HepG2 (cell line): ENCODE data around the gene JOSD1. TPM values are rescaled to one million over a fixed set of nuclear protein-coding genes. Genes with fewer than 3 reads are reported as not detected.
A peak's percentile ranks its signal among the peaks of the same experiment; 100 is the strongest.

Experiments
- AGO1 ChIP-seq: fragments of 200-400 bp; formaldehyde crosslinking; IDR thresholded peaks from 2 replicates; pipeline ENCODE4 v1.6.1; 2017; ENCODE audit warnings: mild to moderate bottlenecking, low read depth, low read length, moderate library complexity; ENCODE audit not compliant: poor library complexity, severe bottlenecking
- AGO2 ChIP-seq: fragments of 200-400 bp; formaldehyde crosslinking; optimal IDR thresholded peaks from 2 replicates; pipeline ENCODE3; 2017; ENCODE audit warnings: mild to moderate bottlenecking, low read depth, low read length, moderate library complexity
- CREB1 ChIP-seq, 2 experiments: fragments of 450-650 bp in 1 of 2; IDR thresholded peaks; 2 replicates each; pipeline ENCODE4 v1.6.1; 2016 to 2017; ENCODE audit warnings: control low read depth in 1 of 2, mild to moderate bottlenecking in 1 of 2, missing compliant biosample characterization in 1 of 2, missing genetic modification characterization in 1 of 2
- HNRNPL ChIP-seq: fragments of 200-400 bp; formaldehyde crosslinking; IDR thresholded peaks from 2 replicates; pipeline ENCODE4 v1.6.1; 2017; ENCODE audit warnings: mild to moderate bottlenecking, low read depth, low read length
- MAFK ChIP-seq, 2 experiments: IDR thresholded peaks in 1 of 2; conservative IDR thresholded peaks in 1 of 2; 2 replicates each; pipeline ENCODE4 v1.6.1; 2011; ENCODE audit warnings: improper control_type of control experiment in 2 of 2, low read length in 2 of 2
- NRL ChIP-seq: sonication (generic); formaldehyde crosslinking; IDR thresholded peaks from 2 replicates; pipeline ENCODE4 v1.5.0; 2020; ENCODE audit warnings: missing genetic modification reagents, mild to moderate bottlenecking, moderate library complexity, borderline replicate concordance
- POLR2A ChIP-seq, 2 experiments: IDR thresholded peaks; 2 replicates each; pipeline ENCODE4 v1.6.1; 2011; ENCODE audit warnings: low read depth in 2 of 2, low read length in 2 of 2, mild to moderate bottlenecking in 1 of 2, moderate library complexity in 1 of 2; ENCODE audit not compliant: insufficient read depth in 1 of 2
- POLR2AphosphoS2 ChIP-seq: IDR thresholded peaks from 2 replicates; pipeline ENCODE4 v1.6.1; 2011; ENCODE audit warnings: low read depth, low read length, improper control_type of control experiment
- RBFOX2 ChIP-seq: fragments of 200-400 bp; formaldehyde crosslinking; IDR thresholded peaks from 2 replicates; pipeline ENCODE4 v1.6.1; 2017; ENCODE audit warnings: low read depth, mild to moderate bottlenecking, low read length
- SP4 ChIP-seq: sonication (generic); formaldehyde crosslinking; IDR thresholded peaks from 2 replicates; pipeline ENCODE4 v1.8.1; 2023; ENCODE audit warnings: mild to moderate bottlenecking, missing genetic modification reagents
- TP53 ChIP-seq: sonication (generic); formaldehyde crosslinking; conservative IDR thresholded peaks from 2 replicates; pipeline ENCODE4 v1.4.0; 2020; ENCODE audit warnings: missing genetic modification reagents
- U2AF2 ChIP-seq: fragments of 200-400 bp; formaldehyde crosslinking; IDR thresholded peaks from 2 replicates; pipeline ENCODE4 v1.6.1; 2017; ENCODE audit warnings: low read depth, mild to moderate bottlenecking, low read length
- ZKSCAN5 ChIP-seq: sonication (generic); formaldehyde crosslinking; IDR thresholded peaks from 2 replicates; pipeline ENCODE4 v1.5.1; 2020; ENCODE audit warnings: mild to moderate bottlenecking, missing genetic modification reagents
- ZNF230 ChIP-seq: sonication (generic); formaldehyde crosslinking; IDR thresholded peaks from 2 replicates; pipeline ENCODE4 v1.4.0; 2020; ENCODE audit warnings: mild to moderate bottlenecking, missing genetic modification reagents
- ZNF615 ChIP-seq: sonication (generic); formaldehyde crosslinking; IDR thresholded peaks from 2 replicates; pipeline ENCODE4 v1.5.0; 2020; ENCODE audit warnings: mild to moderate bottlenecking, missing genetic modification reagents, borderline replicate concordance
- polyA plus RNA-seq, 8 experiments: library from polyadenylated mRNA; depleted of rRNA in 3 of 8; stranded (reverse) in 7 of 8; unstranded in 1 of 8; fragments of >200 nt; fragmentation: Illumina TruSeq in 4 of 8; extraction: Trizol in 4 of 8; gene quantifications; 2 replicates each; pipeline versions ENCODE4 v1.2.1 to v1.2.3, GENCODE V29; 2011 to 2016; ENCODE audit warnings: low read depth in 4 of 8, missing spikeins in 1 of 8, mixed read lengths in 1 of 8; ENCODE audit not compliant: insufficient read depth in 1 of 8
- total RNA-seq, 5 experiments: library from RNA; depleted of rRNA; stranded (reverse); fragments of >200 nt; fragmentation: Illumina TruSeq; extraction: Trizol; gene quantifications; 2 replicates each; pipeline ENCODE4 v1.2.3, GENCODE V29; 2016; ENCODE audit warnings: low read depth in 1 of 5
- TF ChIP-seq, protein P1 (sequence below): IDR thresholded peaks from 2 replicates; pipeline ENCODE4 v1.6.1; 2016
- TF ChIP-seq, protein P2 (sequence below): sonication (generic); formaldehyde crosslinking; IDR thresholded peaks from 2 replicates; pipeline ENCODE4 v1.5.0; 2020; ENCODE audit warnings: mild to moderate bottlenecking, missing genetic modification reagents
- TF ChIP-seq, protein P3 (sequence below): sonication (generic); formaldehyde crosslinking; IDR thresholded peaks from 2 replicates; pipeline ENCODE4 v1.5.0; 2020; ENCODE audit warnings: mild to moderate bottlenecking, missing genetic modification reagents
- TF ChIP-seq, protein P4 (sequence below): sonication (generic); formaldehyde crosslinking; IDR thresholded peaks from 2 replicates; pipeline ENCODE4 v1.4.0; 2020; ENCODE audit warnings: missing genetic modification reagents, mild to moderate bottlenecking, borderline replicate concordance
- TF ChIP-seq, protein P5 (sequence below): sonication (generic); formaldehyde crosslinking; IDR thresholded peaks from 2 replicates; pipeline ENCODE4 v1.4.0; 2020; ENCODE audit warnings: missing genetic modification reagents

JOSD1 gene
- total and polyA plus RNA-seq, 2 of the 13 experiments (the other 11 are each of a cell fraction or from before 2014, with no cell fraction given) = 31.7 to 38.4 TPM

DNA sequence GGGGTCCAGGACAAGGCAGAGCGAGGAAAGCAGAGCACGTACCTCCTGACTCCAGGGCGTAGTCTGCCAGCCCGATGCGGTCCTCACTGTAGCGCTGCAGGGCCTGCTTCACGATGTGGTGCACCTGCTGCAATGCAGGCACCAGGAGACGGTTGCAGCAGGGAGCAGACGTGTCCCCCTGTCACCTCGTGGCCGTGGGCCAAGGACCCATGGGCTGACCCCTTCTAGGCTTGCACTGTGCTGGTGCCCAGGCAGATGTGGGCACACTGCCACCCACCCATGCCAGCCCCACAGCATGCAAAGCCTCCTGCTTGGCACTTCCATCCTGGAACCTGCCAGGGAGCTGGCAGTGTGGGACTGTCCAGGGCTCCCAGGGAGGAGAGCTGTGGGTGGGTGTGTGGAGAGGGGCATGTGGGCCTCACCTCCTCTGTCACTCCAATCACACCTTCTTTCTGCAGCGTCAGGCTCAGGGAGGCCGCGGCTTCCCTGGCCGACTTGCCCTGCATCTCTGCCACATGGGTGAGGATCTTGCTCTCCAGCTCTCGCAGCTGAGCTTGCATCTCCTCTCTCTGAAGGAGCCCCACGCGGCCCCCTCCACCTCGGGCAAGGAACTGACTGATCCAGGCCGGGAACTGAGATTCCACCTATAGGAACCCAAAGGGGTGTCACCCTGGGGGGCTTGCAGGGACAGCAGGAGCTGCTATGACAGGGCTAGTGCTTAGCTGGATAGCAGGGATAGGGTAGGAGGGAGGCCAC lies 38.7 kb upstream of the JOSD1 start (continued):
- TF ChIP-seq NRL (CRISPR knock-in tag) (no peak), TP53 (CRISPR knock-in tag) (no peak), AGO2 (peak; percentile 12), ZKSCAN5 (CRISPR knock-in tag) (no peak), AGO1 (peak; percentile 63), ZNF230 (CRISPR knock-in tag) (no peak), ZNF615 (CRISPR knock-in tag) (no peak), SP4 (no peak), POLR2A (IDR thresholded peaks at IDR 0.05; ENCODE audit: insufficient read depth in 1 of 2, low read depth in 2 of 2, low read length in 2 of 2) (0 out of 4 replicates have a peak, but pooled peaks of 1 of the 2 experiments have one; percentile 38), RBFOX2 (0 out of 2 replicates have a peak, but pooled peaks have one; percentile 20), CREB1 (IDR thresholded peaks at IDR 0.05) (no peak), CREB1 (CRISPR knock-in tag; IDR thresholded peaks at IDR 0.05) (no peak), HNRNPL (0 out of 2 replicates have a peak, but pooled peaks have one; percentile 66), U2AF2 (no peak), MAFK (conservative IDR thresholded peaks at IDR 0.05 in 1 of 2, IDR thresholded peaks at IDR 0.05 in 1 of 2; ENCODE audit: low read length in 2 of 2) (no peak), POLR2AphosphoS2 (peak; percentile 3; the same call in 1 of the 2 replicates)
- TF ChIP-seq, protein P1, sequence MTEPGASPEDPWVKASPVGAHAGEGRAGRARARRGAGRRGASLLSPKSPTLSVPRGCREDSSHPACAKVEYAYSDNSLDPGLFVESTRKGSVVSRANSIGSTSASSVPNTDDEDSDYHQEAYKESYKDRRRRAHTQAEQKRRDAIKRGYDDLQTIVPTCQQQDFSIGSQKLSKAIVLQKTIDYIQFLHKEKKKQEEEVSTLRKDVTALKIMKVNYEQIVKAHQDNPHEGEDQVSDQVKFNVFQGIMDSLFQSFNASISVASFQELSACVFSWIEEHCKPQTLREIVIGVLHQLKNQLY (CRISPR knock-in tag) = no peak
- TF ChIP-seq, protein P2, sequence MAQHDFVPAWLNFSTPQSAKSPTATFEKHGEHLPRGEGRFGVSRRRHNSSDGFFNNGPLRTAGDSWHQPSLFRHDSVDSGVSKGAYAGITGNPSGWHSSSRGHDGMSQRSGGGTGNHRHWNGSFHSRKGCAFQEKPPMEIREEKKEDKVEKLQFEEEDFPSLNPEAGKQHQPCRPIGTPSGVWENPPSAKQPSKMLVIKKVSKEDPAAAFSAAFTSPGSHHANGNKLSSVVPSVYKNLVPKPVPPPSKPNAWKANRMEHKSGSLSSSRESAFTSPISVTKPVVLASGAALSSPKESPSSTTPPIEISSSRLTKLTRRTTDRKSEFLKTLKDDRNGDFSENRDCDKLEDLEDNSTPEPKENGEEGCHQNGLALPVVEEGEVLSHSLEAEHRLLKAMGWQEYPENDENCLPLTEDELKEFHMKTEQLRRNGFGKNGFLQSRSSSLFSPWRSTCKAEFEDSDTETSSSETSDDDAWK (CRISPR knock-in tag) = no peak
- TF ChIP-seq, protein P3, sequence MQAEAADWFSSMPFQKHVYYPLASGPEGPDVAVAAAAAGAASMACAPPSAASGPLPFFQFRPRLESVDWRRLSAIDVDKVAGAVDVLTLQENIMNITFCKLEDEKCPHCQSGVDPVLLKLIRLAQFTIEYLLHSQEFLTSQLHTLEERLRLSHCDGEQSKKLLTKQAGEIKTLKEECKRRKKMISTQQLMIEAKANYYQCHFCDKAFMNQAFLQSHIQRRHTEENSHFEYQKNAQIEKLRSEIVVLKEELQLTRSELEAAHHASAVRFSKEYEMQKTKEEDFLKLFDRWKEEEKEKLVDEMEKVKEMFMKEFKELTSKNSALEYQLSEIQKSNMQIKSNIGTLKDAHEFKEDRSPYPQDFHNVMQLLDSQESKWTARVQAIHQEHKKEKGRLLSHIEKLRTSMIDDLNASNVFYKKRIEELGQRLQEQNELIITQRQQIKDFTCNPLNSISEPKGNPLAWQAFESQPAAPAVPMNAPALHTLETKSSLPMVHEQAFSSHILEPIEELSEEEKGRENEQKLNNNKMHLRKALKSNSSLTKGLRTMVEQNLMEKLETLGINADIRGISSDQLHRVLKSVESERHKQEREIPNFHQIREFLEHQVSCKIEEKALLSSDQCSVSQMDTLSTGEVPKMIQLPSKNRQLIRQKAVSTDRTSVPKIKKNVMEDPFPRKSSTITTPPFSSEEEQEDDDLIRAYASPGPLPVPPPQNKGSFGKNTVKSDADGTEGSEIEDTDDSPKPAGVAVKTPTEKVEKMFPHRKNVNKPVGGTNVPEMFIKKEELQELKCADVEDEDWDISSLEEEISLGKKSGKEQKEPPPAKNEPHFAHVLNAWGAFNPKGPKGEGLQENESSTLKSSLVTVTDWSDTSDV (CRISPR knock-in tag) = no peak
- TF ChIP-seq, protein P4, sequence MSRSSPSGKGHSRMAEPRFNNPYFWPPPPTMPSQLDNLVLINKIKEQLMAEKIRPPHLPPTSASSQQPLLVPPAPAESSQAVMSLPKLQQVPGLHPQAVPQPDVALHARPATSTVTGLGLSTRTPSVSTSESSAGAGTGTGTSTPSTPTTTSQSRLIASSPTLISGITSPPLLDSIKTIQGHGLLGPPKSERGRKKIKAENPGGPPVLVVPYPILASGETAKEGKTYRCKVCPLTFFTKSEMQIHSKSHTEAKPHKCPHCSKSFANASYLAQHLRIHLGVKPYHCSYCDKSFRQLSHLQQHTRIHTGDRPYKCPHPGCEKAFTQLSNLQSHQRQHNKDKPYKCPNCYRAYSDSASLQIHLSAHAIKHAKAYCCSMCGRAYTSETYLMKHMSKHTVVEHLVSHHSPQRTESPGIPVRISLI (CRISPR knock-in tag) = no peak
- TF ChIP-seq, protein P5, sequence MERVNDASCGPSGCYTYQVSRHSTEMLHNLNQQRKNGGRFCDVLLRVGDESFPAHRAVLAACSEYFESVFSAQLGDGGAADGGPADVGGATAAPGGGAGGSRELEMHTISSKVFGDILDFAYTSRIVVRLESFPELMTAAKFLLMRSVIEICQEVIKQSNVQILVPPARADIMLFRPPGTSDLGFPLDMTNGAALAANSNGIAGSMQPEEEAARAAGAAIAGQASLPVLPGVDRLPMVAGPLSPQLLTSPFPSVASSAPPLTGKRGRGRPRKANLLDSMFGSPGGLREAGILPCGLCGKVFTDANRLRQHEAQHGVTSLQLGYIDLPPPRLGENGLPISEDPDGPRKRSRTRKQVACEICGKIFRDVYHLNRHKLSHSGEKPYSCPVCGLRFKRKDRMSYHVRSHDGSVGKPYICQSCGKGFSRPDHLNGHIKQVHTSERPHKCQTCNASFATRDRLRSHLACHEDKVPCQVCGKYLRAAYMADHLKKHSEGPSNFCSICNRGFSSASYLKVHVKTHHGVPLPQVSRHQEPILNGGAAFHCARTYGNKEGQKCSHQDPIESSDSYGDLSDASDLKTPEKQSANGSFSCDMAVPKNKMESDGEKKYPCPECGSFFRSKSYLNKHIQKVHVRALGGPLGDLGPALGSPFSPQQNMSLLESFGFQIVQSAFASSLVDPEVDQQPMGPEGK (CRISPR knock-in tag) = no peak
